Mononuclear cell (primary cell): ENCODE data around the gene SMARCB1. TPM values are rescaled to one million over a fixed set of nuclear protein-coding genes. Genes with fewer than 3 reads are reported as not detected.
A peak's percentile ranks its signal among the peaks of the same experiment; 100 is the strongest.

Experiments
- H3K27me3 ChIP-seq: 2 replicates; pipeline ENCODE4 v1.6.0; 2011; ENCODE audit warnings: low read length, control low read depth; ENCODE audit not compliant: insufficient read depth
- H3K4me1 ChIP-seq: 2 replicates; pipeline ENCODE4 v1.5.1; 2011; ENCODE audit warnings: mild to moderate bottlenecking, low read length, control low read depth; ENCODE audit not compliant: insufficient read depth
- H3K4me3 ChIP-seq: 2 replicates; pipeline ENCODE4 v1.5.1; 2011; ENCODE audit warnings: mild to moderate bottlenecking, low read length, moderate library complexity
- H3K9me3 ChIP-seq: 2 replicates; pipeline ENCODE4 v1.5.1; 2011; ENCODE audit warnings: low read depth, mild to moderate bottlenecking, control low read depth, low read length
- total RNA-seq: library from RNA; depleted of rRNA; stranded (reverse); fragments of >200 nt; gene quantifications from one replicate; pipeline ENCODE4 v1.2.3, GENCODE V29; 2012

SMARCB1 gene
- total RNA-seq, 1 donor, result 31.8 TPM

DNA sequence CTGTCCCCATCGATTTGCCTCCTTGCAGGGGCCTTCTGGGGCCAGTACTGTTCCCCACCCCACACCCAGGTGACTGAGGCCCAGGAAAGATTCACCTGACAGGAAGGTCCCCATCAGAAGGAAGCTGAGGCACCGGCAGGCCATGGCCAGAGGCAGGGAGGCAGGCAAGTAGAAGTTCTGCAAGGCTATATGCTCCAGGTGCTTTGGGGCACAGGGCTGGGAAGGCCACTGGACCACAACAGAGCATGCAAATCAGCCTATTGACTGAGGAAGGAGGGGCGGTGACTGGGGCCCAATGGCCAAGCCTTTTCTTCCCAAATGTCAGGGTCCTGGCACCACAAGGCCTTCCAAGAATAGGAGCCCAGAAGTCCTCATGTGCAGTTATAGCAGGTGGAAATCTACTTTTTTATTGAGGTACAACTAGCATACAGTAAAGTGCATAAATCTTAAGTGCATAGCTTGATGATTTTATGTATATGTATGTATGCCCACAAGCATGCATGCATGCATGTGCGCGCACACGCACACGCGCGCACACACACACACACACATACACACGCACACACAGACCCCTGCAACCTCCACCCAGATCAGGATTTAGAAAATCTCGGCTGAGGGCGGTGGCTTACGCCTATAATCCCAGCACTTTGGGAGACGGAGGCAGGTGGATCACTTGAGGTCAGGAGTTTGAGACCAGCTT lies 32.4 kb upstream of the SMARCB1 start, which contains the start of gene VPREB3:
Gene VPREB3 (minus strand): TSS at position 206 of the 700 bp plus-strand sequence. CDS start 62 bp downstream, at position 144.
- no peaks in the 10 kb centered on the region for H3K9me3 ChIP-seq
- no peaks in the 10 kb centered on the region for H3K27me3 ChIP-seq
- H3K4me3 ChIP-seq, result peak within 1 kb of the TSS; percentile 35
- H3K4me1 ChIP-seq, result peaks cover 13% of the 10 kb centered on the region

DNA sequence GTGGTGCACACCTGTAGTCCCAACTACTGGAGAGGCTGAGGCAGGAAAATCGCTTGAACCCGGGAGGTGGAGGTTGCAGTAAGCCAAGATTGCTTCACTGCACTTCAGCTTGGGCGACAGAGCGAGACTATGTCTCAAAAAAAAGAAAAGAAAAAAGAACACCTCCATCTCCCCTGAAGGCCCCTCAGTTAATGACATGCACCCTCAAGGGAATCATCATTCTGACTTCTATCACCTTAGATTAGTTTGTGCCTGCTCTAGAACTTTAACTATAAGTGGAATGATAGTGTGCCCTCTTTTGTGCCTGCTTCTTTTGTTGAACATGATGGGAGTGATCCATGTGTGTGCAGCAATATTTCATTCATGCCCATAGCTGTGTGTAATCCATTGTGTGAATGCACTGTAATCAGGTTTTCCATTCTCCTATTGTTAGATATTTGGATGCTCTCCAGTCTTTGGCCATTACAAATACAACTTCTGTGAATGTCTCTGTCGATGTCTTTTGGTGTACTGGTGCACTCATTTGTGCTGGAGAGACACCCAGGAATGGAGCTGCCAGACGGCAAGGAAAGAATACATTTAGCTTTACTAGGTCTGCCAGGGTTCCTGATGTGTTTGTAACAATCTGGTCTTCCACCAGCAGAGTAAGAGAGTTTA lies 31.7 kb upstream of the SMARCB1 start:
- Histone ChIP-seq H3K4me3 (no peak overlapping the region), H3K9me3 (no peaks in the 10 kb centered on the region), H3K4me1 (peaks cover 10% of the 10 kb centered on the region), H3K27me3 (no peaks in the 10 kb centered on the region)

DNA sequence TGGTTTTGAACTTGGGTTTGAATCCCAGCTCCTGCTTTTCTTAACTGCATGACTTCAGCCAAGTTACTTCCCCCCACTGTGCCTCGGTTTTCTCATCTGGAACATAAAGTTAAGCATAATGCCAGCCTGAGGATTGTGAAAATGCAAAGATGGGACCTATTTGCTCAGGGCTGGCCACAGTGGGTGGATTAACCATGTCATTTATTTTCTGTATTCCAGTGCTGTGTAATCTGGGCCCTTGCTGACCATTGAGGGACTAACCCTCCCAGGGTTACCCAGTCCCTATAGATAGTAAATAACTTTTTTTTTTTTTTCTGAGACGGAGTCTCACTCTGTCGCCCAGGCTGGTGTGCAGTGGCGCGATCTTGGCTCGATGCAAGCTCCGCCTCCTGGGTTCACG lies 31.1 kb upstream of the SMARCB1 start:
- Histone ChIP-seq H3K4me1 (peaks cover 5% of the 10 kb centered on the region), H3K27me3 (no peaks in the 10 kb centered on the region), H3K4me3 (no peak overlapping the region), H3K9me3 (no peaks in the 10 kb centered on the region)

DNA sequence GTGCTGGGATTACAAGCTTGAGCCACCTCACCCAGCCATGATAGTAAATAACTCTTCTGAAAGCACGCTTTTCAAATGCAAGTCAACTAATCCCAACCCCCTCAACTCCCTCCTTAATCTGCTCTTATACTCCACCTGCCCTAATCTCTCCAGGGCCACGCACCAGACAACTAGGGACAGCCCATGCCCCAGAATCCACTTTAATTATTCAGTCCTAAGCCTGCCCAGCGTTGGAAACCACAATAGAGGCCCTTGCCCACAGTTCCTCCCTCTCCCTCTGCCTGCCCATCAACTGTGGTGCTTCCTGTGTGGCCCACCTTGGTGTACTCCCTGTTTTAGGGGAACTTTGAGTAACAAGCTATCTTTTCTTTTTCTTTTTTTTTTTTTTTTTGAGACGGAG lies 29.9 kb upstream of the SMARCB1 start:
- Histone ChIP-seq H3K9me3 (no peaks in the 10 kb centered on the region), H3K4me3 (no peak overlapping the region), H3K4me1 (no peaks in the 10 kb centered on the region), H3K27me3 (no peaks in the 10 kb centered on the region)

GRCh38 chr22:23759566-23759965 lies 27.2 kb upstream of the SMARCB1 start:
- no peaks in the 10 kb centered on the region for H3K27me3 ChIP-seq
- H3K9me3 ChIP-seq, result no peaks in the 10 kb centered on the region
- H3K4me3 ChIP-seq, result no peak overlapping the region
- H3K4me1 ChIP-seq, result peaks cover 21% of the 10 kb centered on the region

- H3K4me1 ChIP-seq, result peaks cover 25% of the 10 kb centered on the region
- no peak overlapping the region for H3K4me3 ChIP-seq
- no peaks in the 10 kb centered on the region for H3K27me3 ChIP-seq
- no peaks in the 10 kb centered on the region for H3K9me3 ChIP-seq
Observed at GRCh38 chr22:23760056-23760455, 26.7 kb upstream of the SMARCB1 start.

GRCh38 chr22:23762842-23763578 lies 23.8 kb upstream of the SMARCB1 start, which contains the start of gene C22orf15:
Gene C22orf15, plus strand, starts transcription at chr22:23762990. Its CDS starts 317 bp downstream, at chr22:23763307.
- peaks cover 43% of the 10 kb centered on the region for H3K4me1 ChIP-seq
- peak within 1 kb of the TSS; percentile 27 for H3K4me3 ChIP-seq
- no peaks in the 10 kb centered on the region for H3K27me3 ChIP-seq

DNA sequence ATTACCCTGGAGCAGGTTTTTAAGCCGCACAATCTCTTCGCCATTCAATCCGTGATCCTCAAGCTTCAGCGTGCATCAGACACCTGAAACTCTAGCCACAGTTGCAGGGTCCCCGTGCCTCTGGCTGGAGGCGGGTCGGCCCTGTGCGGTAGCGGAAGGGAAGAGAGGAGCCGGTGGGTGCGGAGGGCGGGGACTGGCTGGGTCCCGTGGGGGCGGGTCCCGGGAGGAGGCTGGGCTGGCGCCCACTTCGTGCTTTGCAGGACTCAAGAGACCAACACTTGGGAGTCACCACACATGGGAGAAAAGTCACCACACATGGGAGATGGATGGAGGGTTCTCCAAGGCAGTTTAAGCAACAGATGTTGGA lies 23.2 kb upstream of the SMARCB1 start:
- Histone ChIP-seq H3K4me3 (peak overlapping the region; percentile 27), H3K27me3 (no peaks in the 10 kb centered on the region), H3K9me3 (no peaks in the 10 kb centered on the region), H3K4me1 (peaks cover 48% of the 10 kb centered on the region)

More at GRCh38 chr22:23762842-23763578, 23.8 kb upstream of the SMARCB1 start, which contains the start of gene C22orf15:
- no peaks in the 10 kb centered on the region for H3K9me3 ChIP-seq

- Histone ChIP-seq H3K4me1 (peaks cover 50% of the 10 kb centered on the region), H3K27me3 (no peaks in the 10 kb centered on the region), H3K4me3 (no peak overlapping the region), H3K9me3 (no peaks in the 10 kb centered on the region)
Observed at GRCh38 chr22:23763954-23764353, 22.8 kb upstream of the SMARCB1 start.

GRCh38 chr22:23764899-23765881 lies 21.6 kb upstream of the SMARCB1 start:
- Histone ChIP-seq H3K9me3 (no peaks in the 10 kb centered on the region), H3K4me1 (peaks cover 50% of the 10 kb centered on the region), H3K27me3 (no peaks in the 10 kb centered on the region), H3K4me3 (no peak overlapping the region)

- H3K4me1 ChIP-seq, result peaks cover 69% of the 10 kb centered on the region
- no peaks in the 10 kb centered on the region for H3K9me3 ChIP-seq
- peak overlapping the region; percentile 63 for H3K4me3 ChIP-seq
- H3K27me3 ChIP-seq, result no peaks in the 10 kb centered on the region
Observed at GRCh38 chr22:23767303-23767672, 19.5 kb upstream of the SMARCB1 start.

DNA sequence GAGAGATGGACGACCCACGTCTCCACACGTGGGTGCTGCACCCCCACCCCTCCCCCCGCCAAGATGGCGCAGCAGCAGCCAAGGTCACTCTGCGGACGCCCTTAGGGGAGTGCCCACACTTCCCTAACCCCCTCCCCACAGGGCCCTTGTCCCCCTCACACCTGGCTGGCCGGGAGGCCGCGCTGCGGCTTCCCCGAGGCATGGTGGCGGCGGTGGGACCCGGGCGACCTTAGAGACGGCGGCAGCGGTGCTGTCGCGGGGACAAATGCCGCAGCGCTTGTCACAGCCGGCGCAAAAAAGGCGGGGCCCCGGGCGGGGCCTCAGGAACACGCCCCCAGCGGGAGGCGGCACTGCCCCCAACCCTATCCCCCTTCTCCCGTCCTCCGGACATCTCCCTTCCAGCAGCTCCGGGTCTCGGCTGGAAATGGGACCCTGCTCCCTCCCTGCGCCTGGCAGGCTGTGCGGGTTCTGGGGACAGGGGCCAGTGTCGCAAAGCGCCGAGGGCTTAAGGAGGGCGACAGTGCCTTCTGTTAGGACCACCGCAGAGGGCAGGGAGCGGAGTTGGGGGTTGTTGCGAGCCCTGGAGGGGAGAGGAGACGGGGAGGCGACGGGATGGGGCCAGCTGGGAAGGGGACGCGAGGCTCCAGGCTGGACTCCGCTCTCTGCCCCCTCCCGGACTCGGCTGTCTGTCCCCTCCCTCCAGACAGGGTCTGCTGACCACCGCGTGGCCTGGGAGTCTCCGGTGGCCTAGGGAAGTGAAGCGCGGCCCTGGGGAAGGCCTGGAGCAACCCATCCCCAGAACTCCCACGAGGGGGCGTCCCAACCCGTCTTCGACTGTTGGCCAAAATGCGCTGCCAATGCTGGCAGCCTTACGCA lies 18.9 kb upstream of the SMARCB1 start, which contains the start of gene CHCHD10:
Gene CHCHD10 (minus strand): TSS at position 300 of the 876 bp plus-strand sequence. CDS start 98 bp downstream, at position 202.
- peaks cover 67% of the 10 kb centered on the region for H3K4me1 ChIP-seq
- peak within 1 kb of the TSS; percentile 63 for H3K4me3 ChIP-seq
- no peaks in the 10 kb centered on the region for H3K9me3 ChIP-seq
- no peaks in the 10 kb centered on the region for H3K27me3 ChIP-seq

DNA sequence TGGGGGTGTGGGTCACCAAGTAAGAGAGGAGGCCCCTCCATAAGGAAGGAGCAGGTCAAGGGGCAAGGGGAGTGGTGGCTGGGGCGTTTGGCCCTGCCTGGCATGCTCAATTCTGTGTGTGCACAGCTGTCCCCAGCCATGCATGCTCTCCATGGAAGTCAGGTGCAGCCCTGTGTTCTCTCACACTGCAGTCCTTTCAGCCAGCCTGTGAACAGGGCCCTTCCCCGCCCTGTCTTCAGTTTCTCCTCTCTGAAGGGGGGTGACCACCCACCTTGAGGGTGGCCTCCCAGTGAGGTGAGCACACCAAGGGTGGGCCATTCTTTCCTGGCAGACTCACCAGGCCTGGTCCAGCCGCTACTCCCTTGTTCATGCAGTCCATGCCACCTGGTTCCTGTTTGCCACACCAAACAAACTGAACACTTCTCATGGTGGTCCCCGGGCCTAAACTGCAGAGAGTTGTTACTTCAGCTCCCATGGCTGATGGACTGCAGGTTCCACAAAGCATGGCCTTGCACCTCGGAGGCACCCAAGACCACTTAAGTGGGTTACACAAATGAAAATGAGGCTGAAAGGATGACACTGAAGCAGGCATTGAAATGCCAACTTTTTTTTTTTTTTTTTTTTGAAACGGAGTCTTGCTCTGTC lies 17.3 kb upstream of the SMARCB1 start:
- Histone ChIP-seq H3K4me1 (peaks cover 51% of the 10 kb centered on the region), H3K9me3 (no peaks in the 10 kb centered on the region), H3K27me3 (no peaks in the 10 kb centered on the region), H3K4me3 (no peak overlapping the region)
